ENCODE results near the gene MITF. TPM values are rescaled to one million over a fixed set of nuclear protein-coding genes. Genes with fewer than 3 reads are reported as not detected.

MITF gene
- total and polyA plus RNA-seq, 4 donors, result 0.91 to 2.9 (median 2.3) TPM

DNA sequence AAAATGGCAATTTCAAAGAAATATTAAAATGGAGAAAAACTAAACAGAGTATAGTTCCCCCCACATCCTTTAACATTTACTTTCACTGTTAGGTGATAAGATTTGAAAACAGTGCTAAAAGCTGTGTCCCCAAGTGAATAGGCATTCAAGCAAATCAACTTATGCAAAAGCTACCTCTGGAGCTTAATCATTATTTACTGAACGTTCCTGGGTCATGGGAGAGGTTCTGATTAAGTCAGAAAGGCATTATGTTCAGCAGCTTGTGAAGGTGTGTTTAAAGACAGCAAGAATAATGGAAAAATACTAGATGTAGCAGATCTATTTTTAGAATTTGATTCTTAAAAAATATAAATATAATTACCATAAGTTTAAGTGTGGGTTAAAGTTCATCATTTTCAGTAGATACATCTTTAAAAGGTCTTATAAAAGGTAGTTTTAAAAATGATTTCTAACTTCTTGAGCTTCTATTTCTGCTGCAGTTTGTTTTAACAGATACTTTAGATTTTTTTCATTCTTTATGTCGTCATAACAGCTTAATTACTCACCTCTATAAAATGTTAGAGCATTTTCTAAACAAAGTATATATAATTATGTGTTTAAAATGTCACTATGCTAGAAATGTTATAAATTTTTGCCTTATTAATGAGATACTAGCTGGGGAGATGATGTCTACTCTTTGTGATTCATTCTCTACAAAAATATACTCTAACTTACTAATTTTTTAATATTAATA lies 127.9 kb downstream of the MITF start:
- no peak overlapping the region for H3K27ac ChIP-seq (ENCODE audit: low read depth in 1 of 2, low read length in 2 of 2)
- H3K9ac ChIP-seq (ENCODE audit: low read depth in 1 of 2, low read length in 2 of 2), result no peak overlapping the region
- H3K4me3 ChIP-seq (ENCODE audit: low read depth in 1 of 3, low read length in 3 of 3), result no peak overlapping the region
- no peaks in the 10 kb centered on the region for H3K27me3 ChIP-seq (ENCODE audit: control insufficient read depth in 4 of 4, insufficient read depth in 4 of 4, low read length in 3 of 4)
- TF ChIP-seq YY1 (IDR thresholded peaks at IDR 0.05) (no peak), HNF4G (IDR thresholded peaks at IDR 0.05) (no peak), FOXA1 (IDR thresholded peaks at IDR 0.05) (no peak), JUND (IDR thresholded peaks at IDR 0.05) (no peak), GABPA (IDR thresholded peaks at IDR 0.05 in 1 of 2, conservative IDR thresholded peaks at IDR 0.05 in 1 of 2) (no peak), HNF4A (conservative IDR thresholded peaks at IDR 0.05) (no peak), SP1 (IDR thresholded peaks at IDR 0.05) (no peak), NR2F2 (IDR thresholded peaks at IDR 0.05) (no peak), TAF1 (conservative IDR thresholded peaks at IDR 0.05) (no peak), RAD21 (IDR thresholded peaks at IDR 0.05) (no peak), EGR1 (IDR thresholded peaks at IDR 0.05; ENCODE audit: low read depth in 2 of 2) (no peak)
- TF ChIP-seq, protein P1, sequence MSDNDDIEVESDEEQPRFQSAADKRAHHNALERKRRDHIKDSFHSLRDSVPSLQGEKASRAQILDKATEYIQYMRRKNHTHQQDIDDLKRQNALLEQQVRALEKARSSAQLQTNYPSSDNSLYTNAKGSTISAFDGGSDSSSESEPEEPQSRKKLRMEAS (IDR thresholded peaks at IDR 0.05), result no peak
- TF ChIP-seq, protein P2, sequence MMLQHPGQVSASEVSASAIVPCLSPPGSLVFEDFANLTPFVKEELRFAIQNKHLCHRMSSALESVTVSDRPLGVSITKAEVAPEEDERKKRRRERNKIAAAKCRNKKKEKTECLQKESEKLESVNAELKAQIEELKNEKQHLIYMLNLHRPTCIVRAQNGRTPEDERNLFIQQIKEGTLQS (IDR thresholded peaks at IDR 0.05), result no peak
- TF ChIP-seq, protein P3, sequence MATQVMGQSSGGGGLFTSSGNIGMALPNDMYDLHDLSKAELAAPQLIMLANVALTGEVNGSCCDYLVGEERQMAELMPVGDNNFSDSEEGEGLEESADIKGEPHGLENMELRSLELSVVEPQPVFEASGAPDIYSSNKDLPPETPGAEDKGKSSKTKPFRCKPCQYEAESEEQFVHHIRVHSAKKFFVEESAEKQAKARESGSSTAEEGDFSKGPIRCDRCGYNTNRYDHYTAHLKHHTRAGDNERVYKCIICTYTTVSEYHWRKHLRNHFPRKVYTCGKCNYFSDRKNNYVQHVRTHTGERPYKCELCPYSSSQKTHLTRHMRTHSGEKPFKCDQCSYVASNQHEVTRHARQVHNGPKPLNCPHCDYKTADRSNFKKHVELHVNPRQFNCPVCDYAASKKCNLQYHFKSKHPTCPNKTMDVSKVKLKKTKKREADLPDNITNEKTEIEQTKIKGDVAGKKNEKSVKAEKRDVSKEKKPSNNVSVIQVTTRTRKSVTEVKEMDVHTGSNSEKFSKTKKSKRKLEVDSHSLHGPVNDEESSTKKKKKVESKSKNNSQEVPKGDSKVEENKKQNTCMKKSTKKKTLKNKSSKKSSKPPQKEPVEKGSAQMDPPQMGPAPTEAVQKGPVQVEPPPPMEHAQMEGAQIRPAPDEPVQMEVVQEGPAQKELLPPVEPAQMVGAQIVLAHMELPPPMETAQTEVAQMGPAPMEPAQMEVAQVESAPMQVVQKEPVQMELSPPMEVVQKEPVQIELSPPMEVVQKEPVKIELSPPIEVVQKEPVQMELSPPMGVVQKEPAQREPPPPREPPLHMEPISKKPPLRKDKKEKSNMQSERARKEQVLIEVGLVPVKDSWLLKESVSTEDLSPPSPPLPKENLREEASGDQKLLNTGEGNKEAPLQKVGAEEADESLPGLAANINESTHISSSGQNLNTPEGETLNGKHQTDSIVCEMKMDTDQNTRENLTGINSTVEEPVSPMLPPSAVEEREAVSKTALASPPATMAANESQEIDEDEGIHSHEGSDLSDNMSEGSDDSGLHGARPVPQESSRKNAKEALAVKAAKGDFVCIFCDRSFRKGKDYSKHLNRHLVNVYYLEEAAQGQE (IDR thresholded peaks at IDR 0.05), result no peak
- no peaks in the 10 kb centered on the region for H3K9me3 ChIP-seq (ENCODE audit: control insufficient read depth in 4 of 4, low read length in 3 of 4)
- DNase-seq (ENCODE audit: low spot score), result no peak
- H3K4me1 ChIP-seq (ENCODE audit: control insufficient read depth in 4 of 4, insufficient read depth in 4 of 4, low read length in 3 of 4), result peaks cover 0 to 3% (median 2%) of the 10 kb centered on the region in 4 donors
- WGBS, result 51% methylated on average over 2 of the region's 2 CpGs
- no peaks in the 10 kb centered on the region for H3K36me3 ChIP-seq (ENCODE audit: control insufficient read depth in 4 of 4, insufficient read depth in 3 of 4, low read depth in 1 of 4, low read length in 3 of 4)

DNA sequence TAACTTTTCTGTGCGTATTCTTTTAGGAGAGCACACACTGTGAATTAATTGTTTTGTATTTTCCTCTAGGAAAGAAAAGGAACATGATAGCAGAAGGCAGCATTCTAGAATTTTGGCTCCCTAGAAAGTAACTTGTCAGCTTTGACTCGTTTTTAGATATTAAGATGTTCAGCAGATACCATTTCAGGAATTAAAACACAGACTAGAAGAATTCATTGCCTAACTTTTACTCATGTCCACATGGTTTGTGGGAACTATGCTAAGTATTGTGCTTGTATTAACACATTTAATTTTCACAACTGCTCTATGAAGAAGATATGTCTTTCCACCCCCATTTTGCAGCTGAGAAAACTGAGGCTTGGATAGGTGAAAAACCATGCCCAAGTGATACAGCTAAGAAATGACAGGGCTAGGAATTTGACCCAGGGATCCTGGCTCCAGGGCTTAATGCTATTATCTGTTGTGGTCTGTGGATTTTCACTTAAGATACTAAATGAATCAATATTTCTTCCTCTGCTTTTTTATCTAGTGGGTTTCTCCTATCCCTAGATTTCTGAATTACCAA lies 128.8 kb downstream of the MITF start:
- Histone ChIP-seq H3K36me3 (ENCODE audit: control insufficient read depth in 4 of 4, insufficient read depth in 3 of 4, low read depth in 1 of 4, low read length in 3 of 4) (no peaks in the 10 kb centered on the region), H3K4me3 (ENCODE audit: low read depth in 1 of 3, low read length in 3 of 3) (no peak overlapping the region), H3K27ac (ENCODE audit: low read depth in 1 of 2, low read length in 2 of 2) (no peak overlapping the region), H3K9me3 (ENCODE audit: control insufficient read depth in 4 of 4, low read length in 3 of 4) (no peaks in the 10 kb centered on the region), H3K9ac (ENCODE audit: low read depth in 1 of 2, low read length in 2 of 2) (no peak overlapping the region), H3K27me3 (ENCODE audit: control insufficient read depth in 4 of 4, insufficient read depth in 4 of 4, low read length in 3 of 4) (no peaks in the 10 kb centered on the region), H3K4me1 (ENCODE audit: control insufficient read depth in 4 of 4, insufficient read depth in 4 of 4, low read length in 3 of 4) (peaks cover 0 to 3% (median 2%) of the 10 kb centered on the region in 4 donors)
- TF ChIP-seq NR2F2 (IDR thresholded peaks at IDR 0.05), result no peak
- TF ChIP-seq, protein P4, sequence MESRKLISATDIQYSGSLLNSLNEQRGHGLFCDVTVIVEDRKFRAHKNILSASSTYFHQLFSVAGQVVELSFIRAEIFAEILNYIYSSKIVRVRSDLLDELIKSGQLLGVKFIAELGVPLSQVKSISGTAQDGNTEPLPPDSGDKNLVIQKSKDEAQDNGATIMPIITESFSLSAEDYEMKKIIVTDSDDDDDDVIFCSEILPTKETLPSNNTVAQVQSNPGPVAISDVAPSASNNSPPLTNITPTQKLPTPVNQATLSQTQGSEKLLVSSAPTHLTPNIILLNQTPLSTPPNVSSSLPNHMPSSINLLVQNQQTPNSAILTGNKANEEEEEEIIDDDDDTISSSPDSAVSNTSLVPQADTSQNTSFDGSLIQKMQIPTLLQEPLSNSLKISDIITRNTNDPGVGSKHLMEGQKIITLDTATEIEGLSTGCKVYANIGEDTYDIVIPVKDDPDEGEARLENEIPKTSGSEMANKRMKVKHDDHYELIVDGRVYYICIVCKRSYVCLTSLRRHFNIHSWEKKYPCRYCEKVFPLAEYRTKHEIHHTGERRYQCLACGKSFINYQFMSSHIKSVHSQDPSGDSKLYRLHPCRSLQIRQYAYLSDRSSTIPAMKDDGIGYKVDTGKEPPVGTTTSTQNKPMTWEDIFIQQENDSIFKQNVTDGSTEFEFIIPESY (IDR thresholded peaks at IDR 0.05), result no peak
- DNase-seq (ENCODE audit: low spot score), result no peak
- 82% methylated on average over 2 of the region's 2 CpGs for WGBS
